ENCODE measurements around the gene LPAR1. TPM values are rescaled to one million over a fixed set of nuclear protein-coding genes. Genes with fewer than 3 reads are reported as not detected.

The LPAR1 gene
- 22.4 TPM for polyA plus RNA-seq
- long read RNA-seq, donor 1, partial matches to known transcripts = 0 of 2 reads
- long read RNA-seq, donor 1, other reads (novel, unspliced or antisense) = 0 of 2 reads
- long read RNA-seq, donor 2, partial matches to known transcripts = 8 of 15 reads
- long read RNA-seq, donor 2, other reads (novel, unspliced or antisense) = 6 of 15 reads
- long read RNA-seq, donor 3 = 0 reads
- long read RNA-seq, donor 4 = 0 reads
- long read RNA-seq, donor 5, partial matches to known transcripts = 0 of 5 reads
- long read RNA-seq, donor 5, other reads (novel, unspliced or antisense) = 5 of 5 reads
- long read RNA-seq, donor 6, partial matches to known transcripts = 0 of 1 reads
- long read RNA-seq, donor 6, other reads (novel, unspliced or antisense) = 0 of 1 reads
- long read RNA-seq, donor 7, partial matches to known transcripts = 8 of 8 reads
- long read RNA-seq, donor 7, other reads (novel, unspliced or antisense) = 0 of 8 reads
- long read RNA-seq, donor 8 = 0 reads
- long read RNA-seq, donor 9, partial matches to known transcripts = 6 of 8 reads
- long read RNA-seq, donor 9, other reads (novel, unspliced or antisense) = 0 of 8 reads
- long read RNA-seq, donor 10, partial matches to known transcripts = 0 of 1 reads
- long read RNA-seq, donor 10, other reads (novel, unspliced or antisense) = 0 of 1 reads
- long read RNA-seq, donor 11, partial matches to known transcripts = 0 of 1 reads
- long read RNA-seq, donor 11, other reads (novel, unspliced or antisense) = 0 of 1 reads

DNA sequence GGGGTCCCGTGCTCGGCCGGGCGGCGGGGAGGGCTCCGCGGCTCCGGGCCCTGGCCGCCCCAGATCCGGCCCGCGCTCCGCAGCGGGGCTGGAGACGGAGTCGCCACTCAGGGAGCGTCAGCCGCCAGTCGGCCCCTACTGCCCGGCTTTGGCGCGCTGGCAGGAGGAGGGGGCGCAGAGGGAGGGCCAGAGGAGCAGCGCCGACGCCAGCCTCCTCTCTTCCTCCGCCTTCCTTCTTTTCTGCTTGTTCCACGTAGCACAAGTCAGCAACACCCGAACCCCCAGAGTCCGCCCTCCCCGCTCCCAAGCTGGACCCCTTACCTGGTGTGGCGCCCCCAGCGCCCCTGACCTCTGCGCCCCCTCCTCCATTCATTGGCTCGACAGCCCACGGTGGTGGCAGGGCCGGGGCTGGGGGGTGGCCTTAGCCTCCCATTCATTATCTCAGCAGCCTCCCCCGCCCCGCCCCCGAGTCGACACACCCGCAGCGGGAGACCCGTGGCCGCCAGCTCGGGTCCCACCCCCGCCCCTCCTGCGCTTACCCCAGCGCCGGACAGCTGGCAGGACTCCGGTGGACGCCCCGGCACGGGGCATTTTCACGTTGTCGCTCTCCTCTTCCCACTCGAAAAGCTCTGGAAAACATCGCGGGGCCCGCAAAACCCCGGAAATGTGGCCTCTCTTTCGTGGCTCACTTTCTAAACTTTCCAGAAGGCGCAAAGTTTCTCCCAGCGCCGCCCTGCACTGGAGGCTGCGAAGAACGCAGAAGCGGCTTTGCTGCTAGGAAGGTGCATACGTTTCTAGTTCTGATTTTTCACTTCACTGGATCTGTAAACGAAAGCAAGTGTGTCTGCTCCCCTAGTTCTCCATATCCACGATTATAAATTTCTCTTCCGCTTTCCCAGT lies at the start of gene LPAR1:
Gene LPAR1 (minus strand): TSS at position 140 of the 900 bp plus-strand sequence. CDS start 66,353 bp downstream, outside the sequence.
- DNase-seq = peak; percentile 20 to 76
- Histone ChIP-seq H3K4me3 (ENCODE audit: low read length) (peak within 1 kb of the TSS; percentile 84), H3K36me3 (ENCODE audit: control insufficient read depth, insufficient read depth, low read length) (no peaks in the 10 kb centered on the region), H3K27ac (ENCODE audit: low read length) (peak within 1 kb of the TSS; percentile 80), H3K4me1 (ENCODE audit: control insufficient read depth, insufficient read depth, low read length) (no peaks in the 10 kb centered on the region), H3K27me3 (ENCODE audit: control insufficient read depth, insufficient read depth, low read length) (no peaks in the 10 kb centered on the region), H3K9me3 (ENCODE audit: control insufficient read depth, low read depth, low read length) (no peaks in the 10 kb centered on the region)
- WGBS (ENCODE audit: insufficient coverage, low lambda C conversion rate) = 0% methylated on average over 3 of the region's 72 CpGs

GRCh38 chr9:111078391-111079038 lies 40.2 kb upstream of the LPAR1 start:
- no peaks in the 10 kb centered on the region for H3K9me3 ChIP-seq (ENCODE audit: control insufficient read depth, low read depth, low read length)
- no peak overlapping the region for H3K4me3 ChIP-seq (ENCODE audit: low read length)
- H3K27ac ChIP-seq (ENCODE audit: low read length) = no peak overlapping the region
- no peak for DNase-seq
- WGBS (ENCODE audit: insufficient coverage, low lambda C conversion rate) = 100% methylated on average over 1 of the region's 1 CpG
- H3K4me1 ChIP-seq (ENCODE audit: control insufficient read depth, insufficient read depth, low read length) = no peaks in the 10 kb centered on the region
- H3K36me3 ChIP-seq (ENCODE audit: control insufficient read depth, insufficient read depth, low read length) = no peaks in the 10 kb centered on the region
- no peaks in the 10 kb centered on the region for H3K27me3 ChIP-seq (ENCODE audit: control insufficient read depth, insufficient read depth, low read length)

GRCh38 chr9:111076519-111076918 lies 38.2 kb upstream of the LPAR1 start:
- Histone ChIP-seq H3K9me3 (ENCODE audit: control insufficient read depth, low read depth, low read length) (no peaks in the 10 kb centered on the region), H3K4me3 (ENCODE audit: low read length) (no peak overlapping the region), H3K4me1 (ENCODE audit: control insufficient read depth, insufficient read depth, low read length) (no peaks in the 10 kb centered on the region), H3K27ac (ENCODE audit: low read length) (no peak overlapping the region), H3K36me3 (ENCODE audit: control insufficient read depth, insufficient read depth, low read length) (no peaks in the 10 kb centered on the region), H3K27me3 (ENCODE audit: control insufficient read depth, insufficient read depth, low read length) (no peaks in the 10 kb centered on the region)
- DNase-seq = no peak
- no CpG with 5 or more reads among the region's 3 CpGs for WGBS (ENCODE audit: insufficient coverage, low lambda C conversion rate)

DNA sequence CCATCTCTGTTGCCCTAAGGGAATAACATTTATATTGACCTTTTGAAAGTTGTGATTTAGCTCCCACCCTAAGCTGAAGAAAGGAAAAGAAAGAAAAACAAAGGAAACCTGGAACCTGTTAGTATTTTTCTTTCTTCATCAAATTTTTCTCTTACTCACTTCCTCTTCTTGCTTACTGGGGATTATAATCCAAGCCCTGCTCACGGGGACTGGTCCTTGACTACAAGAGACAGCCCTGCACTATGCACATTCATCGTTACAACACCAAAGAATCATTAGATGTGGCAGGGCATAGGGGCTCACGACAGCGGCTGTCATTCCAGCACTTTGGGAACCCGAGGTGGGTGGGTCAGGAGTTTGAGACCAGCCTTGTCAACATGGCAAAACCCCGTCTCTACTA lies 37.8 kb upstream of the LPAR1 start:
- WGBS (ENCODE audit: insufficient coverage, low lambda C conversion rate) = no CpG with 5 or more reads among the region's 6 CpGs
- no peak for DNase-seq
- no peaks in the 10 kb centered on the region for H3K27me3 ChIP-seq (ENCODE audit: control insufficient read depth, insufficient read depth, low read length)
- no peaks in the 10 kb centered on the region for H3K4me1 ChIP-seq (ENCODE audit: control insufficient read depth, insufficient read depth, low read length)
- no peaks in the 10 kb centered on the region for H3K36me3 ChIP-seq (ENCODE audit: control insufficient read depth, insufficient read depth, low read length)
- H3K27ac ChIP-seq (ENCODE audit: low read length) = no peak overlapping the region
- H3K4me3 ChIP-seq (ENCODE audit: low read length) = no peak overlapping the region
- no peaks in the 10 kb centered on the region for H3K9me3 ChIP-seq (ENCODE audit: control insufficient read depth, low read depth, low read length)

GRCh38 chr9:111074395-111074794 lies 36.1 kb upstream of the LPAR1 start:
- Histone ChIP-seq H3K27me3 (ENCODE audit: control insufficient read depth, insufficient read depth, low read length) (no peaks in the 10 kb centered on the region), H3K36me3 (ENCODE audit: control insufficient read depth, insufficient read depth, low read length) (no peaks in the 10 kb centered on the region), H3K27ac (ENCODE audit: low read length) (no peak overlapping the region), H3K4me3 (ENCODE audit: low read length) (no peak overlapping the region), H3K4me1 (ENCODE audit: control insufficient read depth, insufficient read depth, low read length) (no peaks in the 10 kb centered on the region), H3K9me3 (ENCODE audit: control insufficient read depth, low read depth, low read length) (no peaks in the 10 kb centered on the region)
- no CpG with 5 or more reads among the region's 3 CpGs for WGBS (ENCODE audit: insufficient coverage, low lambda C conversion rate)
- DNase-seq = no peak

DNA sequence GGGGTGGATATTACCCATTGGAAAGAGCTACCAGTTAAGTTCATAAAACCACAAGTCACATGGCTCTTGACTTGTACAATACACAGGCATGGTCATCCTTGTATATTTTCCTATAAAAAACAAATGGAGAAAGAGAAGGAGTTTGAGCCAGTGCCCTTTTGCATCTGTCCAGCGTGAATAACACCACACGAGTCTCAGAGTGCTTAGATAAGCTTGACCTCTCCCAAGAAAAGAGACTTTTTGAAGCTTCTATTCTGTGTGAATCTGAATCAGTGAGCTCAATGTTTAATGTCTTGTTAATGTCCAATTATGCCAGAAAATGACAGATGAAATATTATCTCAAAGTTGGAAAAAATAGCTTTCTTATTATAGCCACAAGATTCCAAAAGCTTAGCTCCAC lies 30.9 kb upstream of the LPAR1 start:
- no peak for DNase-seq
- H3K36me3 ChIP-seq (ENCODE audit: control insufficient read depth, insufficient read depth, low read length) = no peaks in the 10 kb centered on the region
- H3K27me3 ChIP-seq (ENCODE audit: control insufficient read depth, insufficient read depth, low read length) = no peaks in the 10 kb centered on the region
- no peaks in the 10 kb centered on the region for H3K9me3 ChIP-seq (ENCODE audit: control insufficient read depth, low read depth, low read length)
- no peak overlapping the region for H3K27ac ChIP-seq (ENCODE audit: low read length)
- H3K4me1 ChIP-seq (ENCODE audit: control insufficient read depth, insufficient read depth, low read length) = no peaks in the 10 kb centered on the region
- H3K4me3 ChIP-seq (ENCODE audit: low read length) = no peak overlapping the region
- WGBS (ENCODE audit: insufficient coverage, low lambda C conversion rate) = no CpG with 5 or more reads among the region's 2 CpGs

- Histone ChIP-seq H3K4me3 (ENCODE audit: low read length) (no peak overlapping the region), H3K27ac (ENCODE audit: low read length) (no peak overlapping the region), H3K4me1 (ENCODE audit: control insufficient read depth, insufficient read depth, low read length) (no peaks in the 10 kb centered on the region), H3K27me3 (ENCODE audit: control insufficient read depth, insufficient read depth, low read length) (no peaks in the 10 kb centered on the region), H3K36me3 (ENCODE audit: control insufficient read depth, insufficient read depth, low read length) (no peaks in the 10 kb centered on the region), H3K9me3 (ENCODE audit: control insufficient read depth, low read depth, low read length) (no peaks in the 10 kb centered on the region)
- no peak for DNase-seq
- WGBS (ENCODE audit: insufficient coverage, low lambda C conversion rate) = 87% methylated on average over 3 of the region's 4 CpGs
These were observed 30.5 kb upstream of the LPAR1 start for GRCh38 chr9:111068771-111069170.

DNA sequence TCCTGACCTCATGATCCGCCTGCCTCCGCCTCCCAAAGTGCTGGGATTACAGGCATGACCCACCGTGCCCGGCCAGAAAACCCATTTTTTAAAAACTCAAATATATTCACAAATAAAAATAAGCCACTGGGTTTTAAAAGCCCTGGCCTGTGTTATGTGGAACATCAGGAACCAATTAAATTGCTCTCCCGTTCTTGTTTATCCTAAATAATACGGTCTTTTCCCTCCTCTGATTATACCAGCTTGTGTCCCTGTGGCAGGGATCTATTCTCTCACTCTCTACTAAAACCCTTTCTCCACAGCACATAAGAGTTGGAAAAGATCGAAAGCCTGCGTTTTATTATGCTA lies 30.1 kb upstream of the LPAR1 start:
- Histone ChIP-seq H3K36me3 (ENCODE audit: control insufficient read depth, insufficient read depth, low read length) (no peaks in the 10 kb centered on the region), H3K4me1 (ENCODE audit: control insufficient read depth, insufficient read depth, low read length) (no peaks in the 10 kb centered on the region), H3K9me3 (ENCODE audit: control insufficient read depth, low read depth, low read length) (no peaks in the 10 kb centered on the region), H3K27ac (ENCODE audit: low read length) (no peak overlapping the region), H3K27me3 (ENCODE audit: control insufficient read depth, insufficient read depth, low read length) (peaks cover 2% of the 10 kb centered on the region), H3K4me3 (ENCODE audit: low read length) (no peak overlapping the region)
- DNase-seq = no peak
- 92% methylated on average over 2 of the region's 8 CpGs for WGBS (ENCODE audit: insufficient coverage, low lambda C conversion rate)

DNA sequence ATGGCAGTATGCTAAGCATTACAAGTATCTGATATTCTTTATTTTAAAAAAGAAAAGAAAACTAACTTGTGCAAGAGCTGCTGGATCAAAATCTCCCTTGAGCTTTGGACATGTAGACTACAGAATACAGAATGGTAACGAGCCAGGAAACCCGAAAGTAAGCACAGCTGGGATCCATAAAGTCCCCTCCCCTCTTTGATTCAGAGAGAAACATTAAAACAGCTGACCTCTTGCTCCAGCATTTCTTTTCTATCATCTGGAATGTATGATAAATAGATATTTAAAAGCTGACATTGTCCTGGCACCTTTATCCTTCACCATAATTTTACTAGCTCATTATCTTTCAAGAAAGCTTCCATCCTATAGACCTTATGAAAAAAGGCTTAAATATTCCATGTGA lies 28.2 kb upstream of the LPAR1 start:
- DNase-seq = peak in 1 of 2 donors; percentile 4
- Histone ChIP-seq H3K4me3 (ENCODE audit: low read length) (no peak overlapping the region), H3K4me1 (ENCODE audit: control insufficient read depth, insufficient read depth, low read length) (no peaks in the 10 kb centered on the region), H3K36me3 (ENCODE audit: control insufficient read depth, insufficient read depth, low read length) (no peaks in the 10 kb centered on the region), H3K27ac (ENCODE audit: low read length) (peak overlapping the region; percentile 10), H3K27me3 (ENCODE audit: control insufficient read depth, insufficient read depth, low read length) (peaks cover 4% of the 10 kb centered on the region), H3K9me3 (ENCODE audit: control insufficient read depth, low read depth, low read length) (no peaks in the 10 kb centered on the region)
- 70% methylated on average over 2 of the region's 2 CpGs for WGBS (ENCODE audit: insufficient coverage, low lambda C conversion rate)

DNA sequence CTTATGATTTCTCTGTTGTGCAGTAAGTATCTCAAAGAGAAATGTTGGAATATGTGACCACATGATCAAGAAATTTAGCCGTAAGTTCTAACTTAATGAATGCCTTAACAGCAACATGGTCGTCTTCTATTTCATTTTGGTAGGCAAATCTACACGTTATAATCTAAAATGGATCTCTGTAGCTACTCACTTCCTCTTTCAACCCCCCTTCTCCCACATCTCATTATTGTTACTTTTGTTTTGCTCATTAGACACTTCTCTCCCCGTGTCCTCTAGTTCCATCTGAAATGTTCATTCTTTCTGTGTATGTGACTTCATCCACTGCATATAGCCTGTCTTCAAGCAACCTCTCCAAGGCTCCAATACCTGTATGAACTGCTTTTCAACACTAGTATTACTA lies 27.1 kb upstream of the LPAR1 start:
- Histone ChIP-seq H3K27ac (ENCODE audit: low read length) (no peak overlapping the region), H3K4me3 (ENCODE audit: low read length) (no peak overlapping the region), H3K9me3 (ENCODE audit: control insufficient read depth, low read depth, low read length) (no peaks in the 10 kb centered on the region), H3K4me1 (ENCODE audit: control insufficient read depth, insufficient read depth, low read length) (no peaks in the 10 kb centered on the region), H3K27me3 (ENCODE audit: control insufficient read depth, insufficient read depth, low read length) (peaks cover 4% of the 10 kb centered on the region), H3K36me3 (ENCODE audit: control insufficient read depth, insufficient read depth, low read length) (no peaks in the 10 kb centered on the region)
- DNase-seq = no peak
- WGBS (ENCODE audit: insufficient coverage, low lambda C conversion rate) = 90% methylated on average over 4 of the region's 4 CpGs

Measured in large intestine (tissue), 12 donors.